Choroid plexus epithelial cell (primary cell): ENCODE data around the gene TMEM45B.
A peak's percentile ranks its signal among the peaks of the same experiment; 100 is the strongest.
"Not testable (repeated sequence)": the region's sequence is repeated elsewhere in the genome, so short reads cannot be mapped to it uniquely, and the experiment has no call there.

Experiments
- DNase-seq: peaks from one replicate; pipeline ENCODE4 v3.0.0-alpha.2; 2010; ENCODE audit warnings: low read depth
- H3K4me3 ChIP-seq: 2 replicates; pipeline ENCODE4 v1.5.1; 2011; ENCODE audit warnings: low read depth, mild to moderate bottlenecking, control low read depth, low read length, moderate library complexity
- TF ChIP-seq, protein P1 (sequence below): conservative IDR thresholded peaks from 2 replicates; pipeline ENCODE4 v1.5.1; 2011; ENCODE audit warnings: low read depth, mild to moderate bottlenecking, control low read depth, inconsistent platforms, low read length, moderate library complexity

TMEM45B gene

DNA sequence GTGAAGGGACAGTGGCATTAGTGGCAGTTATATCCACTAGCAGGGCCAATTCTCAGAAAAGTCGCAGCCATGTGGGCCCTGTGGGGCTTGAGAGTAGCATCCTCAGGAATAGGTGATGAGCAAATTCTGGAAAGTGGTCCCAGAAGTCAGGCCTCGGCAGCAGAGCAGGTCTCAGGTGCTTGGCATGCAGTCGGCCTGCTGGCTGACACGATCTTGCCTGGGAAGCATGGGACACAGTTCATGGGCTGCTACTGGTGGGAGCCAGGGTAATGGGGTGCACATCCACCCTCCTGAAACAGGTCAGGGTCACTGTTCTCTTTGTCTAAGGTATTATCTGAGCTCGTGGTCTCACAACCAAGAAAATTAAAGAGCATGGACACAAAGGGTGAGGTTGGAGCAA is 36.8 kb upstream of the TMEM45B start:
- DNase-seq = no peak
- H3K4me3 ChIP-seq = no peak overlapping the region
- TF ChIP-seq, protein P1, sequence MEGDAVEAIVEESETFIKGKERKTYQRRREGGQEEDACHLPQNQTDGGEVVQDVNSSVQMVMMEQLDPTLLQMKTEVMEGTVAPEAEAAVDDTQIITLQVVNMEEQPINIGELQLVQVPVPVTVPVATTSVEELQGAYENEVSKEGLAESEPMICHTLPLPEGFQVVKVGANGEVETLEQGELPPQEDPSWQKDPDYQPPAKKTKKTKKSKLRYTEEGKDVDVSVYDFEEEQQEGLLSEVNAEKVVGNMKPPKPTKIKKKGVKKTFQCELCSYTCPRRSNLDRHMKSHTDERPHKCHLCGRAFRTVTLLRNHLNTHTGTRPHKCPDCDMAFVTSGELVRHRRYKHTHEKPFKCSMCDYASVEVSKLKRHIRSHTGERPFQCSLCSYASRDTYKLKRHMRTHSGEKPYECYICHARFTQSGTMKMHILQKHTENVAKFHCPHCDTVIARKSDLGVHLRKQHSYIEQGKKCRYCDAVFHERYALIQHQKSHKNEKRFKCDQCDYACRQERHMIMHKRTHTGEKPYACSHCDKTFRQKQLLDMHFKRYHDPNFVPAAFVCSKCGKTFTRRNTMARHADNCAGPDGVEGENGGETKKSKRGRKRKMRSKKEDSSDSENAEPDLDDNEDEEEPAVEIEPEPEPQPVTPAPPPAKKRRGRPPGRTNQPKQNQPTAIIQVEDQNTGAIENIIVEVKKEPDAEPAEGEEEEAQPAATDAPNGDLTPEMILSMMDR = no peak

DNA sequence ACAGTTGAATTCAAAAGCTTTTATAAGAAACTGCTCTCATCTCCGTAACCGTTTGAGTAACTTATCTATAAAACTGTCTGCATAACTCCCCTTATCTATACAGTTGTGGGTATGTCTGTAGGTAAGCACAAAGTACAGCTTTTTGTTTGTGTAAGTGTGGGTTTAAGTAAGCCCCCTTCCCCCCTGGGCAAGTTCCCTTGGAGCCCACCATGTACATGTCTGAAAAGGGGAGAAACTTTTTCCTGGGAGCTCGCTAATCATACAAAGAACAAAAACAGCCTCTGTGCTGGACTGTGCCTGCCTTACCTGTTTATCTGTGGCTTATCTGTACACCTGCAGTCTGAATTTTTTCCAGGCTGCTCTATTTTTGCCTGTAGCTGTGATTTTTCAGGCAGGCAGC is 36.3 kb upstream of the TMEM45B start:
- no peak overlapping the region for H3K4me3 ChIP-seq
- TF ChIP-seq, protein P1 = no peak
- DNase-seq = no peak

DNA sequence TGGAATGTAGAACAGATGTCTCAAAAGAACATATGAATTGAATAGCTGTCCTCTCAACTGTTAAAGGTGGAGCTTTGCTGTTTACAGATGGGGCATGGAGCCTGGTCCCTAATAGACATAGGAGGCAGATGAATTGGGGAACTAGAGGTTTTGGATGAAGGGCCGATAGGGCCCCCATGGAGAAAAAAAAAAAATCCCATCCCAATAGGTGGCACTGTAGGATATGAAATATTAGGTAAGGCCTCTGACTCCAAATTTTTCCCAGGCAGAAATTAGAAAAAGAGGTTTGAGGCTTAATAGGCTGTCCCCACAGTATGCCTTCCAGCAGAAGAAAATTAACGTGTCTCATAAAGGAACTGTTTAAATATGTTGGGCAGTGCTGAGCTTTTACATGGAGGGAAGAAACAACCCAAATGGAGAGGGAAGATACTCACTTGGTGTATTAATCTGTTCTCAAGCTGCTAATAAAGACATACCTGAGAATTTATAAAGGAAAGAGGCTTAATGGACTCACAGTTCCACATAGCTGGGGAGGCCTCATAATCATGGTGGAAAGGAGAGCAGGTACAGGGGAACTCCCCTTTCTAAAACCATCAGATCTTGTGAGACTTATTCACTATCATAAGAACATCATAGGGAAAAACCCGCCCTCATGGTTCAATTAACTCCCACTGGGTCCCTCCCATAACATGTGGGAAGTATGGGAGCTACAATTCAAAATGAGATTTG is 30.1 kb upstream of the TMEM45B start:
- peak; percentile 33 for DNase-seq
- H3K4me3 ChIP-seq = no peak overlapping the region
- TF ChIP-seq, protein P1 = peak; percentile 45

DNA sequence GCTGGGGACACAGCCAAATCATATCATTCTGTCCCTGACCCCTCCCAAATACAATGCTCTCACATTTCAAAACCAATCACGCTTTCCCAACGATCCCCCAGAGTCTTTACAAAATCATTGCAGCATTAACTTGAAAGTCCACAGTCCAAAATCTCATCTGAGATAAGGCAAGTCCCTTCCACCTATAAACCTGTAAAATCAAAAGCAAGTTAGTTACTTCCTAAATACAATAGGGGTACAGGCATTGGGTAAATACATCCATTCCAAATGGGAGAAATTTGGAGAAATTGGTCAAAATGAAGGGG is 29.6 kb upstream of the TMEM45B start:
- DNase-seq, H3K4me3 ChIP-seq: not testable (repeated sequence)

DNA sequence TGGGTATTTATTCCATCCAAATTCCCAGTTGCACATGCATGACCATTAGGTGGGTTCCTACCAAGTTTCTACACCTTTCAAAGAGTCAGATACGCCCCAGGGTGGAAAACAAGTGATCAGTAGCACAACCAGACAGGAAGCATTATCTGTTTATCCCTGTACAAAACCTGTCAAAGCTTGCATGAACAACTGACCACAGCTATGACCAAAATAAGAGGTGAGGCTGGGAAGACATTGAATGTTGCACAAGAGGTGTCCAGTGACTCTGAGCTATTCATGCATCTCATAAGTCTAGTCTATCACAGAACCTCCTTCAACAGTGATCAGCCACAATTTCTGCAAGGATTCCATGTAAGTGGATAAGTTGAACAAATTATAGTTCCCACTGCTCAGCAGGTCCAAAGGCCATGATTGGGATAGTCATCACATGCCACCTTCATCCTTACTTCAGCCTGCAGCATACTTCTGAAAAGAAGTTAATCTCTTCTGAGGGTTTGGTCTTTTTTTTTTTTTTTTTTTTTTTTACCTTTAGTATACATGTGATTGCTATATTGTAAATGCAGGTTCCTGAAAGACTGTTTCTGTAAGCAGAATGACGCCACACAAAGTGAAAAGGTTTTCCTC is 28.0 kb upstream of the TMEM45B start:
- no peak overlapping the region for H3K4me3 ChIP-seq
- DNase-seq = peak; percentile 7
- TF ChIP-seq, protein P1 = no peak

DNA sequence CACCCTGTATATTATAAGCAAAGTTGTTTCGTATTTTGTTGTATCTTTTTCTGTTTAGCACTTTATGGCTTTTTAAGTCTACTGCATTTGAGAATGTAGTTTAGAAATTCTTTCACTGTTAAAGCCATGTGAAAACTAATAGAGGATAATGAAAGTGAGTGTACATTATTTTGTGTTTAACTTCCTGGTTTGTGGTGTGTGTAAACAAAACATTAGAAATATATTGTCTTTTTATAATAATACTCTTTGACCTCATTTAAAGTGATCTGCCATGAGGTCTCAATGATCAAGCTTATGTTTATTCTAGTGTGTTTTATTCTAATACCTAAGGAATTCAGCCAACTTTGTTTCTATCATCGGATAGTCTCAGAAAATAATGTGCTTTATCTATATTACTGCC is 27.4 kb upstream of the TMEM45B start:
- no peak for DNase-seq
- no peak overlapping the region for H3K4me3 ChIP-seq
- TF ChIP-seq, protein P1 = no peak

DNA sequence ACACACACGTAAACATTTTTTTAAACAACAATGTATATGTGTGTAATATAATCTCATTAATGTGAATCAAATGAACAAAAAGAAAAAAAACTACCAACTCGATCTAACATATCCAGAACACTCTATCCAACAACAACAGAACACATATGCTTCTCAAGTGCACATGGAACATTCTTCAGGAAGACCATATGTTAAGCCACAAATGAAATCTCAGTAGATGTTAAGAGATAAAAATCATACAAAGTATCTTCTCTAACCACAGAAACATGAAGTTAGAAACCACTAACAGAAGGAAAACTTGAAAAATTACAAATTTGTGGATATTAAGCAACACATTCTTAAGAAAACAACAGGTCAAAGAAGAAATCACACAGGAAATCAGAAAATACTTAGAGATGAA is 25.5 kb upstream of the TMEM45B start:
- no peak overlapping the region for H3K4me3 ChIP-seq
- DNase-seq = peak; percentile 54
- TF ChIP-seq, protein P1 = no peak
